Measurements from ENCODE around the gene GALR3. TPM values are rescaled to one million over a fixed set of nuclear protein-coding genes. Genes with fewer than 3 reads are reported as not detected.

GALR3 gene
- total RNA-seq, 2 donors from 2014 or later = 0.85 TPM; not detected in 1

GRCh38 chr22:37865510-37865909, 42.3 kb downstream of the GALR3 start:
- no peak for DNase-seq (ENCODE audit: low spot score)
- no peak overlapping the region for H3K4me3 ChIP-seq
- H3K4me1 ChIP-seq (replicated peaks) = no peaks in the 10 kb centered on the region
- 78% methylated on average over 6 of the region's 6 CpGs for WGBS
- intact Hi-C loops (cut with DNase I) = no loop called here
- H3K9me3 ChIP-seq = no peaks in the 10 kb centered on the region
- H3K27me3 ChIP-seq (replicated peaks; ENCODE audit: insufficient read depth) = no peaks in the 10 kb centered on the region
- H3K27ac ChIP-seq = no peak overlapping the region
- TF ChIP-seq CTCF (IDR thresholded peaks at IDR 0.05) (no peak), POLR2A (IDR thresholded peaks at IDR 0.05) (no peak), POLR2AphosphoS5 (IDR thresholded peaks at IDR 0.05) (no peak)
- peaks cover 0 to 4% of the 10 kb centered on the region in 2 donors for H3K36me3 ChIP-seq

GRCh38 chr22:37870273-37870672, 47.1 kb downstream of the GALR3 start:
- H3K36me3 ChIP-seq = peaks cover 5 to 11% of the 10 kb centered on the region in 2 donors
- H3K27ac ChIP-seq = no peak overlapping the region
- H3K9me3 ChIP-seq = no peaks in the 10 kb centered on the region
- no peak overlapping the region for H3K4me3 ChIP-seq
- 76% methylated on average over 7 of the region's 7 CpGs for WGBS
- H3K27me3 ChIP-seq (replicated peaks; ENCODE audit: insufficient read depth) = no peaks in the 10 kb centered on the region
- DNase-seq (ENCODE audit: low spot score) = no peak
- no peak for TF ChIP-seq POLR2AphosphoS5 (IDR thresholded peaks at IDR 0.05)
- no peak for TF ChIP-seq CTCF (IDR thresholded peaks at IDR 0.05)
- TF ChIP-seq POLR2A (IDR thresholded peaks at IDR 0.05) = no peak
- no peaks in the 10 kb centered on the region for H3K4me1 ChIP-seq (replicated peaks)
- intact Hi-C loops (cut with DNase I) = no loop called here

MicroRNA genes within 50 kb of the gene (microRNA counts, 767-probe panel; counts per million panel counts)
- microRNA hsa-miR-658 (0 to 431 counts per million in 2 donors), microRNA hsa-miR-659-3p (1,352 to 1,721 counts per million in 2 donors)

Small RNA genes lying within 50 kb of the gene (microRNA-seq; reads per million reads assigned to microRNA genes)
- gene MIR659 = 0.25 reads per million

Small RNA genes lying within 50 kb of the gene (small RNA-seq; reads per million reads assigned to genes)
- gene MIR659 = 0.28 to 0.60 reads per million in 2 donors

Other genes starting within 250 kb of the GALR3 start
- gene LGALS2, start 243.3 kb upstream of the GALR3 start, total RNA-seq = not detected
- gene GGA1, start 214.5 kb upstream of the GALR3 start, total RNA-seq = 100 to 1,000 TPM in 1 of 2 donors, 10 to 100 TPM in 1; 43.9 to 146 TPM
- 10 to 100 TPM; 10.9 to 12.0 TPM for gene SH3BP1, start 183.7 kb upstream of the GALR3 start, total RNA-seq
- gene PDXP, start 164.7 kb upstream of the GALR3 start, total RNA-seq = 10 to 100 TPM; 12.9 to 87.8 TPM
- 1,000 to 10,000 TPM in 1 of 2 donors, 100 to 1,000 TPM in 1; 365 to 1,063 TPM for gene LGALS1, start 147.7 kb upstream of the GALR3 start, total RNA-seq
- gene NOL12, start 137.0 kb upstream of the GALR3 start, total RNA-seq = 10 to 100 TPM; 39.6 to 49.0 TPM
- gene TRIOBP, start 126.3 kb upstream of the GALR3 start, total RNA-seq = 100 to 1,000 TPM; 114 to 115 TPM
- 10 to 100 TPM; 37.8 to 92.7 TPM for gene GCAT, start 15.4 kb upstream of the GALR3 start, total RNA-seq
- 10 to 100 TPM; 72.4 to 94.5 TPM for gene ANKRD54, start 21.0 kb downstream of the GALR3 start, total RNA-seq
- 100 to 1,000 TPM; 385 to 501 TPM for gene EIF3L, start 26.0 kb downstream of the GALR3 start, total RNA-seq
- 10 to 100 TPM; 42.8 to 62.8 TPM for gene MICALL1, start 82.9 kb downstream of the GALR3 start, total RNA-seq
- 1 to 10 TPM in 1 of 2 donors, not detected in 1; 9.7 TPM for gene C22orf23, start 130.2 kb downstream of the GALR3 start, total RNA-seq
- gene POLR2F, start 130.3 kb downstream of the GALR3 start, total RNA-seq = 100 to 1,000 TPM in 1 of 2 donors, 10 to 100 TPM in 1; 63.1 to 157 TPM
- 1 to 10 TPM; 3.3 to 8.1 TPM for gene SOX10, start 161.2 kb downstream of the GALR3 start, total RNA-seq
- 100 to 1,000 TPM in 1 of 2 donors, 10 to 100 TPM in 1; 90.0 to 114 TPM for gene PICK1, start 234.0 kb downstream of the GALR3 start, total RNA-seq